ENCODE results near the gene ACAD10.

DNA sequence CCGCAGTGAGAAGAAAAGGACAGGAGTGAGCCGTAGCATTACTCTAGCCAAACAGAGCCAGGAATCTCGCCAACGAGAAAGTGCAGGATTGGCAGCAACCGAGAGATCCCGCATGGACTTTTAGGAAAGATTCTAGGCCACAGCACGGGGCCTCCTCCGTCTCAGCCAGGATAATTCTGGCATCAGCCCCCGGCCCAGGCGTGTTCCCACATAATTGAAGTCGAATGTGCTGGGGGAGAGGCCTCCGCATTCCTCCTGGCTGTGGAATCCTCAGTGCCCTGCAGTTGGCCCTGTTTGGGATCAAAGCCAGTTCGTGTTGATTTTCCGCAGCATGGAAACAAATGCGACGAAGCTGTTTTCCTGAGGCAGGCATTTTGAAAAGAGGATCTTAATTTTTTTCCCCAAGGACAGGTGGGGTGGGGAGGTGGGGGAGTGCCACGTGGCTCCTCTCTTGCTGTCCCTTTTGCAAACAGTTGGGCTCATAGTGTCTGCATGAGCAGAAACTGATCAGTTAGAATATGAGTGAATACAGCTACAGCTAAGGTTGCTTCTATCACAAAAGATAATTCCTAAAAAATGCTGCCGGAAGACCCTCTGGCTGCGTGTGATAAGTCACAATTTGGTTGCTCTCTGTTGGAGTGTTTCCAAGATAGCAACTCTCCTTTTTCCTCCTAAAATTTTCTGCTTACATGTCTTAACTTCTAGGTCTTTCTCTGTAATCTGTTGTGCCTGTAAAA, 49.5 kb upstream of the ACAD10 start:
- TF ChIP-seq YY1 (IDR thresholded peaks at IDR 0.05; ENCODE audit: insufficient read depth, insufficient read length) (no peak), ZNF274 (IDR thresholded peaks at IDR 0.05; ENCODE audit: low read depth, low read length) (no peak), SUZ12 (IDR thresholded peaks at IDR 0.05; ENCODE audit: extremely low read depth, insufficient read depth, insufficient read length) (no peak)
